ENCODE results near the gene KRCC1.

The KRCC1 gene

GRCh38 chr2:88055371-88056128 lies at the start of gene KRCC1:
KRCC1 (minus strand) TSS chr2:88055783; CDS start chr2:88028563, 27,220 bp downstream.
- peak; percentile 89 for DNase-seq

GRCh38 chr2:88100489-88100858 lies 44.9 kb upstream of the KRCC1 start:
- DNase-seq: no peak

- DNase-seq: no peak
These were observed 44.4 kb upstream of the KRCC1 start for GRCh38 chr2:88099798-88100488.

GRCh38 chr2:88098558-88098900 lies 42.9 kb upstream of the KRCC1 start:
- DNase-seq: no peak

GRCh38 chr2:88097891-88098557 lies 42.4 kb upstream of the KRCC1 start:
- DNase-seq: no peak

GRCh38 chr2:88097192-88097591 lies 41.6 kb upstream of the KRCC1 start:
- DNase-seq: no peak

- DNase-seq: no peak
These were observed 41.1 kb upstream of the KRCC1 start for GRCh38 chr2:88096708-88097107.

GRCh38 chr2:88095022-88095421 lies 39.4 kb upstream of the KRCC1 start:
- DNase-seq: no peak

GRCh38 chr2:88092773-88093172 lies 37.2 kb upstream of the KRCC1 start:
- no peak for DNase-seq

GRCh38 chr2:88091943-88092342 lies 36.4 kb upstream of the KRCC1 start:
- no peak for DNase-seq

- DNase-seq: no peak
These were observed 35.1 kb upstream of the KRCC1 start for GRCh38 chr2:88090446-88091283.

- no peak for DNase-seq
These were observed 33.4 kb upstream of the KRCC1 start for GRCh38 chr2:88088999-88089398.

GRCh38 chr2:88087763-88088162 lies 32.2 kb upstream of the KRCC1 start:
- DNase-seq: no peak

GRCh38 chr2:88087073-88087472 lies 31.5 kb upstream of the KRCC1 start:
- no peak for DNase-seq

GRCh38 chr2:88086401-88086800 lies 30.8 kb upstream of the KRCC1 start:
- DNase-seq: no peak

GRCh38 chr2:88085602-88086001 lies 30.0 kb upstream of the KRCC1 start:
- DNase-seq: no peak

- no peak for DNase-seq
These were observed 29.5 kb upstream of the KRCC1 start for GRCh38 chr2:88085099-88085498.

- DNase-seq: no peak
These were observed 27.2 kb upstream of the KRCC1 start for GRCh38 chr2:88082781-88083180.

GRCh38 chr2:88081924-88082608 lies 26.5 kb upstream of the KRCC1 start:
- DNase-seq: no peak

GRCh38 chr2:88080545-88080944 lies 25.0 kb upstream of the KRCC1 start:
- no peak for DNase-seq

GRCh38 chr2:88078643-88079172 lies 23.1 kb upstream of the KRCC1 start:
- no peak for DNase-seq

GRCh38 chr2:88077080-88077479 lies 21.5 kb upstream of the KRCC1 start:
- no peak for DNase-seq

Data from DMS153 (cell line).